ENCODE data around the gene FTL.

Gene FTL

DNA sequence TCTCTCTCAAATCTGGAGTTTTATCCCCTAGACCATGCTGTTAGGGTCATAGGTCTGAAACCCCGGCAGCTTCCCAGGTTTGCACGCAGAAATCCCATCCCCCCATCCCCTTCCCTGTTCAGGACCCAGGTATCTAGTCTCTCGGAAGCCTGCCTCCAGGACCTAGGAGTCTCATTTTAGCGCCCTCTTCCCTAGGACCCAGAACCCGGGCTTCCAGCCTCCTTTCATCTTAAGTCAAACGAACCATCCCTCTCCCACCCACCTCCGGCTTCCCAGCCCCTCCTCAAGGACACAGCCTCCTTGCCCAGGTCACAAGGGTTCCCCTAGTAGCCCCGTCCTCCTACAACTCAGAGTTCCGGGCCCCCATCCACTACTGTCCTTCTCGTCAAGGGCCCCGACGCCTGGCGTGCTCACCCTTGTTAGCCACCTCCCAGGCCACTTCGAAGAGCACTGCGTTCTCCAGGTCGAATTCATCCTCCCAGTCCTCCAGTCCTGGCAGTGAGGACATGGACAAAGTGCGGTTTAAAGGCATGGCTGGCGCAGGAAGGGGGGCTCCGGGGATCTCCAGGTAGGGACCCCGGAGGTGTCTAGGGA, 27.6 kb downstream of the FTL start:
- no peak for DNase-seq

DNA sequence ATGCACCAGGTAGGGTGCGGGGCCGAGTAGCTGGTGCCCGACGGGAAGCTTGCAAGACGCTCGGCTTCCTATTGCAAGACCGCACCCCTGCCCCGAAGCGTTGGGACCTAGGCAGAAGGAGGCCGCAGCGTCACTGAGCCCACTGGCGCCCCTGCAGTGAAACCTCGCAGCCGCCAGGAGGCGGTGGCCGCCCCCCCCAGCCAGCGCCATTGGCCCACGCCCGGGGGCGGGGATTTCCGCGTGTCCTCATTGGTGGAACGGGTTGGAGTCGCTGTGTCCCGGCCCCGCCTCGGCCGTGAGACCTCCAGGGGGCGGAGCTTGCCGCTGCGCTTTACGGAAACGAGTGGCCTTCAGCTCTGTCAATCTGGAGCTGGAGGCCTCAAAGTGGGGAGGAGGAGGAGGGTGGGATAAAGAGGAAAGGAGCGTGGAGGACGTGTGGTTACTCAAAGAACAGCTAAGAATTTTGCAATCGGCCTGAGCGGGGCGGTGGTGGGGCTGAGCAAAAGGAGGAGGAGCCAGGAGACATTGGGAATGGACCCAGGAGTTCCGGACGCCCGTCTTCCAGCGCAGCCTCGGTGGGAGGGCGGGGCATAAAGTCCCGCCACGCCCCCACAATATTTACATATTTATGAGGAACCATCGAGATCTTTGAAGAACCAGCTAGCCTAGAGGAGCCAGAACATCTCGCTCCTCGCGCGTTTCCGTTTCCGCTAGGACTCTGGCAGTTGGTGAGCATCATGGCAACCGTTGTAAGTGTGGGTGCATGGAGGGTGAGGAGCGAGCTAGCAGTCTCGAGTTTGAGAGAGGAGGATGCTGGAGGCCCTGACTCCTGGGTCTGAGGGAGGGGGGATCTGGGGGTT, 28.3 kb downstream of the FTL start, which contains the start of the genes GYS1 and RUVBL2:
TSS of gene GYS1 (minus strand) at position 135 of the 860 bp plus-strand sequence. CDS start 197 bp downstream, outside the sequence.
TSS of gene RUVBL2 (plus strand) at position 713 of the 860 bp plus-strand sequence. CDS start at position 738, 25 bp downstream.
- peak; percentile 99 for DNase-seq

DNA sequence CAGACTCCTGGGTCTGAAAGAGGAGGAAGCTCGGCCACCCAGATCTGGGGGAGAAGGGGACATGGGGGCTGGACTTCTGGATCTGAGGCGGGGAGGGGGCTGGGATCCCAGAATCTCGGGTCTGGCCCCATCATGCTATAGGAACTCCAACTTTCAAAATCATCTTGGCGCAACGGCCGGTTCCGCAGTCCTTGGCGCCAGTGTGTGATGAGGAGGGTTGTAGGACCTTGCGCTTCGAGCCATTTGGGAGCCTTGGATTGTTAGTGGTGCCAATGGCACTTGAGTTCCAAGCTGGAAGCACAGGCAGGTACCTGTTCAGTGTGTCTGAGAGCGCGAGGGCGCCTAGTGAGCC, 28.9 kb downstream of the FTL start:
- DNase-seq, result no peak

DNA sequence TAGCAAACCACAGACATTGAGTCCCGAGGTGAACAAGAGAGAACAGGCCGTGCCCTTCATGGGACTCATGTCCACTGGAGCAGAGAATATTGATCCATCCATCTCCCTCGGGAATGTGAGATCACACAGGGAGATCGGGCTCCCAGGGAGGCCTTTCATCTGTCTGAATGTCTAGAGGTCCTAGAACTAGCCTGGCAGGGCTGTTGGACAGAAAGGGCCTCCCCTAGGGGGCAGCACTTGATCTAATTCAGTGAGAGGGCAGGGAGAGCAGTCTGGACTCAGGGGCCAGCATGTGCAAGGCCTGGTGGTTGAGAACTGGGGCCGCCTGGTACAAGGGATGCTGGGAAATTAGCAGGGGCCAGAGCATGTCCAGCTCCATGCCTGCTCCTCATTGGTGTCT, 32.9 kb downstream of the FTL start:
- DNase-seq, result peak; percentile 42

DNA sequence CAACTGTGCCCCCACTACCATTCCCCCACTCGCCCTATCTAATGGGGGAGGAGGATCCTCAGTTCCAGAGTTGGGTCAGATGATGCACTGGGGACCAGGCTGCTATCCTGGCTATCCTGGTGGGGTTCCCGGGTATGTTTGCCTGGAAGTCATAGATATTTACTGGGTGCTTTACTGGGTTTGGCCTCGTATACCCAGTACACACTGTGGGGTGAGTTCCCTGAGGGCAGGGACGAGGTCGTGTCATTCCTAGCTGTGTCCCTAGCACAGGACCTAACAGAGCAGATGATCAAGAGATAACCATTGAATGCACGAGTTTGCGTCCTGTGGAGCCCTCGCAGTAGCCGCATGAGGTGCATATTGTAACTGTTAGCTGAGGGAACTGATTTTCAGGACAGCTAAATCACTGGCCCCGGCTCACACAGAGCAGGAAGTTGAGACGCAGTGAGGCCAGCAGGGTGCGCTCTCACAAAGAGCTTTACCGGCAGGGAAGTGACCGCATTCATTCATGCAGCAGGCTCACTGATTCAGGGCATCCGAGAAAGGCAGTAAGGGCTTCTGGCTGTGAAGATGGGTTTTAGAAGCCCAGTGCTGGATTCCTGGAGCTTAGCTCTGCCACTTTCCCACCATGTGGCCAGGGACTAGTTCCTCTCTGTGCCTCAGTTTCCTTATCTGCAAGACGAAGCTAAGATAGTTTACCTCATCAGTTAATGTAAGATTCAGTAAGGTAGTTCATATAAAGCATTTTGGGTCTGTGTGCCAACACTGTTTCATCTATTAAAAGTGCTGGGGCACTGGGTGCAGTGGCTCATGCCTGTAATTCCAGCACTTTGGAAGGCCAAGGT, 34.6 kb downstream of the FTL start:
- no peak for DNase-seq

DNA sequence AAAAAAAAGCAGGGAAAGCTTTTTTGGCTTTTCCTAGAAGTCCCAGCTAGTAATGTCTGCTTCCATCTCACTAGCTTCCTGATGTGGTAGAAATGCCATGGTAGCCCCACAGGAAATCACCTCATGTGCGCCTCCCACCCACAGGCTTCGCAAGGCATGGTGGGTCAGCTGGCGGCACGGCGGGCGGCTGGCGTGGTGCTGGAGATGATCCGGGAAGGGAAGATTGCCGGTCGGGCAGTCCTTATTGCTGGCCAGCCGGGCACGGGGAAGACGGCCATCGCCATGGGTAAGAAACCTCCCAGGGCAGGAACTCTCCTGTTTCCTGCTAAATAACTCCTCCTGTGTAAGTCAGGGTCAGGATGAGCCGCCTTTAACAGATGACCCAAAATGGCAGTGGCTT, 39.0 kb downstream of the FTL start:
- DNase-seq, result no peak

DNA sequence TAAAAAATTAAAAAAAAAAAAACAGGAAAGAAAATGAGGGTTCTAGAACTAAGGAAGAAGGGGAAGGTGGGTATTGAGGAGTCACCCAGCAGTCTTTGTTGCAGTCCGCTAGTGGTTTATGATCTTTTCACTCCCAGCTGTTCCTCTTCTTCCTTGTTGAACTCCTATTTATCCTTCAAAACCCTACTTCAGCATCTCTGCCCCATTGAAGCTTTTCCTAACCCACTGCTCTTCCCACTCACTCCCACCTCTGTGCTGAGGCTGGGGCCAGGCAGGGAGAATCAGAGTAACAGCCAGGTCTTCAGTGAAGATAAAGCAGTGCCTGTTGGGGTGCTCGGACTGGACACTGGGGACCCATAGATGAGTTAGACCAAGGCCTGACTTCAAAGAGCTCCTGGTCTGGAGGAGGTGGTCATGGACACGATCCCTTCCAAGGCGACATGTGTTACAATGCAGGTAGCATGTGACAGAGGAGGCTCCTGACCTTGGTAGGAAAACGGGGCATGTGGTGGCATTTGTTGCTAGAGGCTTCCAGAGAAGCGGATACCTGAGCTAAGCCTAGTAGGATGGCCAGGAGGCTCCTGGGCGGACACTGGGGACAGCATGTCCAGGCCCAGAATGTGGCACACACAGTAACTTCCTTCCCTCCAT, 40.0 kb downstream of the FTL start:
- DNase-seq, result no peak

DNA sequence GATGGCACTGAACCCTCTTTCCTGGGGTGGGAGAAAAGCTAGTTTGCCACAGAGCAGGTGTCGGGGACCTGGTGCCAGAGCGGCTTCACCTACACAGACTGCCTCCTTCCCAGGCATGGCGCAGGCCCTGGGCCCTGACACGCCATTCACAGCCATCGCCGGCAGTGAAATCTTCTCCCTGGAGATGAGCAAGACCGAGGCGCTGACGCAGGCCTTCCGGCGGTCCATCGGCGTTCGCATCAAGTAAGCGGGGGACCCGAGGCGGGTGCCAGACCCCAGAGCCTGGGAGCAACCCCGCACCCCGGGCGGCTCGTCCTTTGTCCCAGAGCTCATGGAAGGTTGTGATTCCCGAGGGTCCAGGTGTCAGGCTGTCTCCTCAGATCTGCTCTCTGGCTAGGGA, 41.8 kb downstream of the FTL start:
- no peak for DNase-seq

DNA sequence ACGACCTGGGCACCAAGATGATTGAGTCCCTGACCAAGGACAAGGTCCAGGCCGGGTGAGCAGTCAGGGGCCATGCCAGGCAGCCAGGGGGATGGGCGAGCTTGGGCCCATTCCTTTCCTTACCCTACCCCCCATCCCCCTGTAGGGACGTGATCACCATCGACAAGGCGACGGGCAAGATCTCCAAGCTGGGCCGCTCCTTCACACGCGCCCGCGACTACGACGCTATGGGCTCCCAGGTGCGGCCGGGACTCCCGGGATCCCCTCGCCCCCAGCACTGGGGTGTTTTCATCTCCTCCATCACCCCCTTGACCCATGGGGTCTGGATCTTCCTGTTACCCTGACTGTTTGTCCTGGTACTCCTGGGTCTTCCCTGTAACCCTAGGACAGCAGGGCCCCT, 44.7 kb downstream of the FTL start:
- DNase-seq, result no peak

DNA sequence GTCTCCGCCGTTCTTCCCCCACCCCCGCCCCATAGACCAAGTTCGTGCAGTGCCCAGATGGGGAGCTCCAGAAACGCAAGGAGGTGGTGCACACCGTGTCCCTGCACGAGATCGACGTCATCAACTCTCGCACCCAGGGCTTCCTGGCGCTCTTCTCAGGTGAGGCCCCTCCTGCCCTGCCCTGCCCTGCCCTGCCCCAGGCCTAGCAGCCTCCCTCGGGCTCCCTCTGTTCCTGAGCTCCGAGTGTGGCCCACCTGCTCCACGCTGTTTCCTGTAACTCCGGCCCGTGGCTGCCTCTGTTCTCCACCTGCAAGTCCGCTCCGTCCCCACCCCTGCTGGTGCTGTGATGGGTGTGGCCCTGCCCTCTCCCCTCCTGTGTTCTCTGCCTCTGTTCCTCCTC, 45.3 kb downstream of the FTL start:
- no peak for DNase-seq

DNA sequence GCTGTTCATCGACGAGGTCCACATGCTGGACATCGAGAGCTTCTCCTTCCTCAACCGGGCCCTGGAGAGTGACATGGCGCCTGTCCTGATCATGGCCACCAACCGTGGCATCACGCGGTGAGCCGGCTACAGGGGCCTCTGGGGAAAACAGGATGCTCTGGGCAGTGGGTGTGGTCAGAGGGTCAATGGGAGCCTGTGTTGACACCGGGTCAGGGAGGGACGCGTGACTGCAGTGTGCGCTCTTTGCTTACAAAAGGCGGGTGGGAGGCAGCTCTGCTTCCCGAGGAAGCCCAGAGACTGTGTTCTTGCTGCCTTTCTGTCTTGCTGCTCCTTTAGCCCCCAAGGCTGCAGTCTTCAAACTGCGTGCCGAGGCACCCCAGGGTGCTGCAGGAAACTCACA, 46.1 kb downstream of the FTL start:
- no peak for DNase-seq

DNA sequence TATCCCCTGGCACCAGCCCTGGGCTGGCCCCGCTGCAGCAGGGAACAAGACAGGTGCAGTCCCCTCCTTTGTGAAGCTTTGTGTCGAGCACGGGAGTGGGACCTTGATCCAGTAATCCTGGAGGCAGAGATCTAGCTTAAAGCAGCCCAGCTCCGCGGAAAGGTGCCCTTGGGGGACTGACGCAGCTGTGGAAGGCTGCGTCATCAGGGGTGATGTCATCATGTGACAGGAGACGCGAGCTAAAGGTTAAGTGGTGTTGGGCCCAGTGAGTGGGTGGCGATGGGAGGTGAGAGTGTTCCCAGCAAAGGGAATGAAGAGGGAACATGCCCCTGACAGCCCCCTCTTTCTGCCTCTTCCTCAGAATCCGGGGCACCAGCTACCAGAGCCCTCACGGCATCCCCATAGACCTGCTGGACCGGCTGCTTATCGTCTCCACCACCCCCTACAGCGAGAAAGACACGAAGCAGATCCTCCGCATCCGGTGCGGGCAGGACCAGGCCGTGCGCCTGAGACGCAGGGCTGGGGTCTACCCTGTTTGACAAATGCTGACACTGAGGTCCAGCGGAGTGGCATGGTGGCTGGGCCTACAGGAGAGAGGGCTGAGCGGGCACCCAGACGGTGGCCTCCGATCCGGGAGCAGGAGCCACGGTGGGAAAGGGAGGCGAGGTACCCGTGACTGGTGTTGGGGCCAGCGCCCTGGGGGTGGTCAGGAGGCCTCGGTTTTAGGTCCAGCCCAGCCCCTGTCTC, 49.2 kb downstream of the FTL start:
- DNase-seq, result no peak

DNA sequence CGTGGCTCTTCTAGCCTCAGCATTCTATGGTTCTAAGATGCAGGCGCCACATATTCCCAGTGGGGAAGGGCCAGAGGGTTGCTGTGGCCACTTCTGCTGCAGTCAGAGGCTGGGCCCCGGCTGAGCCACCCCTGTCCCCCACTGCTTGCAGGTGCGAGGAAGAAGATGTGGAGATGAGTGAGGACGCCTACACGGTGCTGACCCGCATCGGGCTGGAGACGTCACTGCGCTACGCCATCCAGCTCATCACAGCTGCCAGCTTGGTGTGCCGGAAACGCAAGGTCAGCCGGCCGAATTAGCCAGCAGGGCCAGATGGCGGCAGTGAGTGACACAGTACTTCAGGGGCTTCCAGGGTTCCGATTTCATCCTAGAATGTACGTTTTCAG, 49.8 kb downstream of the FTL start:
- DNase-seq, result no peak

DNA sequence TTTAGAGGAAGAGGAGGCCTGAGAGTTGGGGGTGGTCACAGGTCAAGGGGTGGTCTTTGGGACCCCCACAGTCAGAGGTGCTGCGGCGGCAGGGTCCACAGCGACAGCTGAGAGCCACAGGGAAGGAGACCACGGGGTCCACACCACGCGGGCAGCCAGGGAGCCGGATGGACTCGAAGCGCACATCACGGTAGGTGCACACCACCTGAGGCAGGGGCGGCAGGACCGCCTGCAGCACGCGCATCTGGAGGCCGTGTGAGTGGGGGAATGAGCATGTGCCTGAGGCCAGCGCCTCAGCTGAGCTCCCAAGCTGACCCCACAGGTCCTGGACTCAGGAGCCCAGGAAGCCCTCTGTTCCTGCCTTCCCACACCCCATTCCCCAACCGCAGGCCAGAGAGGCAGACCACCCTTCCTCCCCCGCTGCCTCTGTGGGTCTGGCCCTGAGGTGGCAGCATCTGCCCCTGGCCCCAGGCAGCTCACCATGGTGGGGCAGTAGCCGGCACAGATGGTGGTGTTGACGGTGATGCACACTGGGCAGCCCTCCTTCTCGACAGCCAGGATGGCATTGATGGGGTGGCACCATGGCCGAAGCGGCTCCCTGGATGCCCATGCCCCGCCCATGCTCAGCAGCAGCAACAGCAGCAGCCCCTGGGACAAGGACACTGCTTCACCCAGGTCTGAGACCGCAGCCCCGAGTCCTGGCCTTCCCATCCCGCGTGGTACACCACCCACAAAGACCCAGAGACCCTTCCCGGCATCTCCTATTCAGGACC, 51.1 kb downstream of the FTL start:
- no peak for DNase-seq
